HG03575 (cell line): Measurements from ENCODE around the gene WIPF1.
"Not testable (repeated sequence)": the region's sequence is repeated elsewhere in the genome, so short reads cannot be mapped to it uniquely, and the experiment has no call there.

ENCODE experiments used
- ATAC-seq: cut with Tn5 transposase; IDR thresholded peaks from one replicate; pipeline ENCODE4 v1.9.1; 2021; ENCODE audit not compliant: unreplicated experiment, insufficient number of reproducible peaks, low FRiP score; ENCODE audit errors: extremely low read depth

Gene WIPF1

DNA sequence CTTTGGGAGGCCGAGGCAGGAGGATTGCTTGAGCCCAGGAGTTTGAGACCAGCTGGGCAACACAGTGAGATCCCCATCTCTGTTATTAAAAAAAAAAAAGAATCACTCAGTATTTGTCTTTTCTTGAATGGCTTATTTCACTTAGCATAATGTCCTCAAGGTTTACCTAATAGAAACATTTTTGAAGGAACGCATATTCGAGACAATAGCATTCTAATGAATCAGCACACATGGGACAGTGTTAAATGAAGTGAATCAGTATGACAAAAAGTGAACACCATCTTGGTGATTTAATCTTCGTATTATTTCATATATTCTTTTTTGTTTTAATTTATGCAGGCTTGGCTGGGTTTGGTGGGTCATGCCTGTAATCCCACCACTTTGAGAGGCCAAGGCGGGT lies 44.7 kb downstream of the WIPF1 start:
- ATAC-seq = no peak

DNA sequence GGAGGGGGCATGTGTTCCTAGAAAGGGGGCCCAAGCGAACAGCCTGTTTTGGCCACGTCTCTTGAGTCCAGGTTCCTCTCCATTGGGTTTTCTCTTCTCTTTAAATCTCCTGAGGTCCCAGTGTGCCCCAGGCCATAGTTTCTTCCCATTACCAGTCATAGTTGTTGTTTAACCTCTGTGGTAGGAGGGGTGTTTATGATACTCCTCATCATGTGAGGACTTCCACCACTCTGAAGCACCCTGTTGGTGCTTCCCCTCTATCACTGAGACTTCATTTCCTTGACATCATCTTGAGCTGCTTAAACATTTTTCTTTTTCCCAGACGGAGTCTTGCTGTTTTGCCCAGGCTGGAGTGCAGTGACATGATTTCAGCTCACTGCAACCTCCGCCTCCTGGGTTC lies 45.9 kb downstream of the WIPF1 start:
- no peak for ATAC-seq

DNA sequence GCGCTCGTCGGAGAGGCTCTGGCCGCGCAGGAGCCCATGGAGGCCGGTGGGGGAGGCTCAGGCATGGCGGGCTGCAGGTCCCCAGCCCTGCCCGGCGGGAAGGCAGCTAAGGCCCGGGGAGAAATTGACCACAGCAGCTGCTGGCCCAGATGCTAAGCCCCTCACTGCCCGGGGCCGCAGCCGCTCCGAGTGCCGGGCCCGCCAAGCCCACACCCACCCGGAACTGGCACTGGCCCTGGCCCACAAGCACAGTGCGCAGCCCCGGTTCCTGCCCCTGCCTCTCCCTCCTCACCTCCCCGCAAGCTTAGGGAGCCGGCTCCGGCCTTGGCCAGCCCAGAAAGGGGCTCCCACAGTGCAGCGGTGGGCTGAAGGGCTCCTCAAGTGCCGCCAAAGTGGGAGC lies 49.0 kb downstream of the WIPF1 start:
- not testable (repeated sequence) for ATAC-seq

DNA sequence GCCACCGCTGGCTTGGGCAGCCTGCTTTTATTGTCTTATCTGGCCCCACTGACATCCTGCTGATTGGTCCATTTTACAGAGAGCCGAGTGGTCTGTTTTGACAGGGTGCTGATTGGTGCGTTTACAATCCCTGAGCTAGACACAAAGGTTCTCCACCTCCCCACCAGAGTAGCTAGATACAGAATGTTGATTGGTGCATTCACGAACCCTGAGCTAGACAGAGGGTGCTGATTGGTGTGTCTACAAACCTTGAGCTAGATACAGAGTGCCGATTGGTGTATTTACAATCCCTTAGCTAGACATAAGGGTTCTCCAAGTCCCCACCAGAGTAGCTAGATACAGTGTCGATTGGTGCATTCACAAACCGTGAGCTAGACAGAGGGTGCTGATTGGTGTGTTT lies 49.6 kb downstream of the WIPF1 start:
- ATAC-seq = not testable (repeated sequence)

DNA sequence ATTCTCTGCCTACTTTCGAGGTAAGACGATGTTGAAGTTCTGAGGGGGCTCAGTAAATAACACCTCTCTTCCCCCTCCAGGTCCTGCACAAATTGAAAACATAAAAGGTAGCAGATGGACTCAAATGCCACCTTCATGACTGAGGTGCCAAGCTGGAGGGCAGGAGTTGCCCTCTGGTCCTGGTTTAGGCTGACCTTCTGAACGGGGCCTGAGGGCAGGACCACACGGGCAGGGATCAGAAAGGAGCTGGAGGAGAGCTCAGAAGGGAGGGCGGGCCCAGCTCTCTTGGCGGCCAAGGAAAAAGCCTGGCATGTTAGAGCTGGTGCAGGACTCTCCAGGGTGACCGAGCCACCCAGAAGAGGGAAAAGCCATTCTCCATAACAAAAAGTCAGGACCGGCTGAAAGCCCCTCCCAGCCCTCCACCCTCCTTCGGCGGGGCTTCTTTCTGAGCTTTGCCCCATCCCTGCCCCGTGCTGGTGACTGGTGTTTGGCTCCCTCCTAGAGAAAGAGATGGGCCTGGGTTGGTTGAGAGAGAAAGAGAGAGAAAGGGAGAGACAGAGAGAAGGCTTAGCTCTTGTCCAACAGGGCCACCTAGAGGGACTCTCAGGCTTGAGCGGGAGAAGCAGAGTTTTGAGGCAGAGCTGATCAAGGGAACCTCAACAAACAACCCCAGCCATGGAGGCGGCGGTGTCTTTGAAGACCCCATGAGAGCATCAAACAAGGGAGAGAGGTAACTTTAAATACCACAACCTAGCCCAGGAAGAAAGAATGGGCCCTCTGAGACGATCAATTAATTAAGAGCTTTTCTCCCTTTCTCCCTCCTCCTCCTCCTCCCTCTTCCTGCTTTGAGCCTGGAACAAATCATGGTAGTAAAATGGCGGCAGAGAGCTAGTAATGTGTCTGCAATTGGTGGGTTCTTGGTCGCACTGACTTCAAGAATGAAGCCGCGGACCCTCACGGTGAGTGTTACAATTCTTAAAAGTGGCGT lies 50.8 kb downstream of the WIPF1 start:
- ATAC-seq = no peak

DNA sequence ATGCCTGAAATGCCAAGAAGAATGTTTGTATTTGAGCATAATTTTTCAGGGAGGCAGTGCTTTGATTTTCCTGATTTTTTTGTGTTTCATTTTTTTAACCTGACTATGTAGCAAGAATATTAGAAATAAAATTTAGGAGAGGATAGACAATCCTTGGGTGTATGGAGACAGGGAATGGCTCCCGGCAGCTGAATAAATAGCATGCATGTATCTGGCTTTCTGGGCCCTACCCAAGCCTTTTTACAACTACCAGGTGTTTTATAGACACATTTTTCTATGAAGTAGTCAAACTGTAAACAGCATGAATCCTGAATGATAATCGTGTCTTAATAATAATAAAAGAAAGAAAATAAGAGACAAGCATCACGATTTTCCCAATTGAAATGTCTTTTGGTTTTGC lies 52.4 kb downstream of the WIPF1 start:
- ATAC-seq = no peak

DNA sequence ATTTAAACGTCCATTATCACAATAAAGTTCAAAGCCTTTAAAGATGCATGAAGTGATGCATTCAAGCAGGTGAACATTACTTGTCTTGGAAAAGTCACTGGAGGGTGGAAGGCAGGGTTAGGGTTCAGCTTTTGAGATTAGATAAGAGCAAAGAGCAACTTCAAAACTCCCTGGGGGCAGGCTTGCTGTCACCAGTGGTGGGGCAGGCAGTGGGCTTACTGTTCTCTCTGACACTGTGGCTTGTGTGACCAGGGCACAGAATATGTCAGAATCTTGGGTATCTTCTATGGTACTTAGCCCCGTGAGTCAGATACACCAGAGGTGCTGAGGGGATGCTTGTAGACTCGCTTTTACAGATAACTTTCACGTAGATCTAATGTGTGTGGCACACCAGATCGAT lies 52.8 kb downstream of the WIPF1 start:
- no peak for ATAC-seq

DNA sequence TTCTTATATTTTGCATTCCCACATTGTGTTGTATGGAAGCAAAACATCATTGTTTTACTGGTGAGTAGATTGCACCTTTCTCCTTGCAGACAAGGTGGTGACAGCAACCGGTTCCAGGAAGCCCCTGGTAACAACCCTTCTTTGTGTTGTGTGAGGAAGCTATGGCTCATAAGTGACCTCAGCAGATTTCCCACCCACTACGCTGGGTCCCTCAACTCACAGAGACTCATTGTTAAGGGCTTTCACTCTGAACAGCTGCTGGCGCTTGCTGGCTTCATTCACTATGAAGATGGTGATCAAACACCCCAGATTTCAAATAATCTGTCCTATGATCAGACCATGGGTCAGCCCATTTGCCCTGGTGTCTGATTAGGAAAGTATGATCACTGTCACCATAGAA lies 53.4 kb downstream of the WIPF1 start:
- no peak for ATAC-seq

DNA sequence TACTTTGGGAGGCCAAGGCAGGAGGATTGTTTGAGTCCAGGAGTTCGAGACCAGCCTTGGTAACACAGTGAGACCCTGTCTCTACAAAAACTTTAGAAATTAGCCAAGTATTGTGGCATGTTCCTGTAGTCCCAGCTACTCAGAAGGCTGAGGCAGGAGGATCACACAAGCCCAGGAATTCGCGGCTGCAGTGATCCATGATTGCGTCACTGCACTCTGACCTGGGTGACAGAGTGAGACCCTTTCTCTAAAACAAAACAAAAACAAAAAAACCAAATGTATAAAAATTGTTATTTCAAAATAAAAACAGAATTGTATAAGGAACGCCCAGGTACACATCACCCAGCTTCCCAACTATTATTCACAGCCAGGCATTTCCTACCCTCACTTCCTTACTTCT lies 56.7 kb downstream of the WIPF1 start:
- no peak for ATAC-seq

DNA sequence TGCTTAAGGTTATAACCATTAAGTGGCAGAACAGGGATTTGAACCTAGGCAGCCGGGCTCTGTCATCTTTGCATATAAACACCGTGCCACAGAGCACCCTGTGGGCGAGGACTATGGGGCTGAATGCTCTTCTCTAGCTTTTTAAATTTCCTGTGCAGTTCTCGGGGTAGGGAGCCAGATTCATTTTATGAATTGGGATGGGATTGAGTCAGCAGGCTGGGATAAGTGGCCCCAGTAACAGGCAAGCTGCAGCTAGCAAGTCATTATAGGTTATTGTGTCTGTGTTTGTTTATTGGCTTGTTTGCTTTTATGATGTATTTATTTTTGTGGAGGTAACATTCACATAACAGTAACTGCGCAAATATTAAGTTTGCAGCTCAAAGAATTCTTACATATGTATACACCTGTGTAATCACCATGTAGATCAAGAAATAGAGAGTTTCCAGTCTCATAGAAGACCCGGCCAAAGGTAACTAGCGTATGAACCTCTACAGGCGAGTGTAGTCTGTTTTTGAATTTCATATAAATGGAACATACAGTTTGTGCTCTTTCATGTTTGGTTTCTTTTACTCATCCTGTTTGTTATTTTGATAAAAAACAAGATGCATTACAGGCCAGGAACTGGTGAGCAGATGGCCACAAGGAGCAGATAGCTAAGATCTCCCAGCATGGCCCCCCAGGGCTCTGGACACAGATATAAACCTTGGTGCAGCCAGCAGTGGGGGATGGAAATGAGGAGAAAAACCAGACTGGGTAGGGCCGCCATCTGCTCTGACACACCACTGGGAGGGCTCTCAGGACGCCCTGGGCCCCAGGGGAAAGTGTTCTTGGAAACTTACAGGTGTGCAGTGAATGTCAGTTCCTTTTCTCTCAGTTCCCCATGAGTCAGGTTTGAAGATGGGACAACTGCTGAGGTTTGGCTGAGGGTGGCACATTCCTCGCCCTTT lies 61.6 kb downstream of the WIPF1 start:
- no peak for ATAC-seq

DNA sequence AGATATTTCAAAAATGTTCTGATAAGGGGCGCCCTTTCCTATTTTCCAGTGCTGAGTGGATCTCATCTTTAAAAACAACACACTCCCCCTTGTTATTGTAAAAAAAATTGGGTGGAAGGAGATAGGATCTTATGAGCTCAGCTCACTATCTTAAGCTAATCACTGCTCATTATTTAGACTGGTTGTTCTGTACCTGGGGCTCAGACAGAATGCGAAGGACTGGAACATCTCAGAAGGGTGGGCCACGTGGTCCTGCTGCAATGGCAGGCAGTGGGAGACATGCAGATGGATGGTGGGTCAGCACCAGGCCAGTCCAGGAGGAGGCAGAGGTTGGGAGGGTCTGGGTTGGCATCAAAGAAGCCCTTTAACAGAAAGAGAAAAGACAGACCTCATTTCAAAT lies 62.5 kb downstream of the WIPF1 start:
- no peak for ATAC-seq

DNA sequence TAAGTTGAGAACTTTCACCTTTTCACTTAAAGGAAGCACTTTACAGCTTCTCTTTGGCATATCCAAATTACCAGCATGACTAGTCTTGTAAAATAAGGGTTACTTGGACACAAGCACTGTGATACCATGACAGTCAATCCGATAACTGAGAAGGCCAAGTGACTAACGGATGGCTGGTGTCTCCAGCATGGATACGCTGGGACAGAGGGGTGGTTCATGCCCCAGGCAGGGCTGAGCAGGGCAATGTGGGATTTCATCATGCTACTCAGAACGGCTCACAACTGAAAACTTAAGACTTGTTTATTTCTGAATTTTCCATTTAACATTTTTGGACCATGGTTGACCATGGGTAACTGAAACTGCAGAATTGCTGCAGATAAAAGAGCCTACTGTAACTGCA lies 67.7 kb downstream of the WIPF1 start:
- ATAC-seq = no peak

DNA sequence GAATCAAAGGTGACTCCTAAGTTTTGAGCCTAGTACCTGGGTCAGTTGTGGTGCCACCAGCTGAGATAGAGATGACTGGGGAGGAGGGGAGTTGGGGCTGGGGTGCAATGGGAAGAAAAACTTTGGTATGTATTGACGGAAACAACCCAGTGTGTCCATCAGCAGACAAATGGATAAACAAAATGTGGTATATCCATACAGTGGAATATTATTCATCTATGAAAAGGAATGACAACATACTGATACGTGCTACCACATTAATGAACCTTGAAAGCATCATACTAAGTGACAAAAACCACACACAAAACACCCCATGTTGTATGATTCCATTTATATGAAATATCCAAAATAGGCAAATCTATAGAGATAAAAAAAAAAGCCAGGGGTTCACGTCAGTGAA lies 69.6 kb downstream of the WIPF1 start:
- no peak for ATAC-seq

DNA sequence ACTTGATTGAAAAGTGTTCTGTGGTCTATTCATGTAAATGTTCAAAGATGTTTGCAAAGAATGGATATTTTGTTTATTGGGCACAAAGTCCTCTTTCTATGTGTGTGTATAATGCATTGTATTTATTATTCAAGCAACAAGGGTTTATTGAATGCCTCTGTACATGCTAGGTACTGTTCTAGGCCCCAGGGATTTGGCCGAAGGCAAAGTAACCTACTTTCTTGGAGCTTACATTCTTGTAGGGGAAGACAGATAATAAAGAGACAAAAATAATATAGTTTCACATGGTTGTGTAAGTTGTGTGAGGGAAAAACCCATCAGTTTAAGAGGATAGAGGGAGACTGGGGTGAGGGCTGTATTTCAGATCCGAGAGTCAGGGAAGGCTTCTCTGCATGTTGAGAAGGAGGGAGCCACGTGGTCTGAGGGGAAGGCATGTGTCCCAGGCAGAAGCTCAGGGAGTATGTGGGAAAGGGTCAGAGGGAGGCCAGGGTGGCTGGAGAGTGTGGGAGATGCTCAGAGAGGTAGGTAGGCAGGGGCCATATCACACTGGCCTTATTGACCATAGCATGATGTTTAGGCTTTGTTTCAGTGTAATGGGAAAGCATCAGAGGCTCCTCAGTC lies 70.4 kb downstream of the WIPF1 start:
- no peak for ATAC-seq

DNA sequence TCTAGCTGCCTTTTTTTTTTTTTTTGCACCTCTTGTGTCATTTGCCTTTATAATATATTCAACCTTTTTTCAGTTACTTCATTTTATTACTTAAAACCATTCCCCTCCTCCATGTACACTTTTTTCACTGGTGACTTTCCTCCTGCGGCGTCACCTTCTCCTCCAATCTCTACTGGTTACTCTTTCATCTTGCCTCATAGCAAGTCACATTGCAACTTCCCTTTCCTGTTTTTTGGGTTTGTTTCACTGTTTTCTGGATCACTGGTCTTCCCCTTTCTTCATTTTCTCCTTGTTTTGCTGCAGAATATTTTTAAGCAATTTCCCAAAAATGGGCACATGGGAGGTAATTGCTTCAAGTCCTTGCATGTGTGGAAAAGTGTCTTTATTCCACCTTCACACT lies 73.1 kb downstream of the WIPF1 start:
- no peak for ATAC-seq

DNA sequence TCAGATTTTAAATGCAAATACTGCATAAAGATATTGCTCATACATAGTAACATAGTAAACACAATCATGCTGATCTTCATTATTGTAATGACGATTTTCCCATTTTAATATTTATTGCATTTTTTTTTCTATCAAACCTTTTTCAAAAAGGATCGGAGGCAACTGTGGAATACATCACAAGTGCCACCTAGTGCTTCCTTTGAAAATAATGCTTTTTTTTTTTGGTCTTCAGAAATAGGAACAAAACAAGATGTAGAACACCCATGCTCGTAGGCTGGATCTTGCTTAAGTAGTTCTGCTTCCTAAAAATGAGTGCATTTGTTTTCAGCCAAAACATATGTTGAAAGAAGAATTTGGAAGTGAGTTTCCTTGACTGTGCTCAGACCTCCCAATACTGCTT lies 75.1 kb downstream of the WIPF1 start:
- no peak for ATAC-seq

DNA sequence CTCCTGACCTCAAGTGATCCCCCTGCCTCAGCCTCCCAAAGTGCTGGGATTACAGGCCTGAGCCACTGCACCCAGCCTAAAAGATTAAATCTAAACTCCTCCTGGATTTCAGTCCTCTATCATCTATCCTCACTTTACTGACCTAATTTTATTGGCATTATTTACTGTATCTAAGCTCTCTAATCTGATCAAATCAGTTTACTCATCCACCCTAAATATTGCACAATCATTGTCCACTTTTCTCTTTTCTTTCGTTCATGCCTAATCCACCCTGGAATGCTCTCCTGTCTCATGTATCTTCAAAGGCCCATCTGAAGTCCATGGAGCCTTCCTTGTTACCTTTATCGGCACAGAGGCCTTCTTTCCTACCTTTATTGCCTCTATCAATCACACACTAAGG lies 79.2 kb downstream of the WIPF1 start:
- ATAC-seq = no peak

DNA sequence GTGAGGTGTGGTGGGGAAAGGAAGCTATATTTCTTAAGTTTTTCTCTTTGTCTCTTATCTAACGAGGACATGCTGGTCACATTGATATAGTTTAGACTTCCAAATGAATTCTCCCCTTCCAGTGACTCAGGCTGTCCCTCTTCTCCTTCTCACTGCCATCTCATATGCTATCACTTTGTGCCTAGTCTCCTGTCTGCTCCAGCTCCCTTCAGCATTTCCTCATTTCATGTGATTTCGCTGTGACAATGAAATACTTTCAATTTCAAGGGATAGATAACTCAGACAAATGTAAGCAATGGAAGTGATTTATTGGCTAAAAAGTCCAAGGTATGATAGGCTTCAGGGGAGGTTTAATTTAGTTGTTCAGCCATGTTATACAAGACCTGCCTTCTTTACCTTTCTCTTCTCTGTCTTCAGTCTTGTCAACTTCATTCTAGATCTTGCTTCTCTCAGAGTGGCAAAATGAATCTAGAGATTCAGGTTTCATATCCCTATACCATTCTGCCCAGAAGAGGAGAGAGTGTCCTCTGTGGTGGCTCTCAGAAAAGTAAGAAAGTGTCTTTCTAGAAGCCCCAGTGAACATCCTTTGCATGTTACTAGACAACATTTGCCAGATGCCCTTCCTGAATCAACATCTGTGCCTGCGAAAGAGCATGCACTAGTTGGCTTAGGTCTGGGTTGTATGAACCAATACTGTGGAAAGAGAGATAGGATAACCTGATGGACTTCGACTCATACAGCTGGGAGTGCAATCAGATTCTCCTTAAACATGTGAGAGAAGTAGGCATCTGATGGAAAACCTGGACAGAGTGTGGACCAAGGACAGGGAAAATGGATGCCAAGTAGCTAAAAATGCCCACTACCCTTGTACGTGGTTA lies 80.9 kb downstream of the WIPF1 start:
- no peak for ATAC-seq

DNA sequence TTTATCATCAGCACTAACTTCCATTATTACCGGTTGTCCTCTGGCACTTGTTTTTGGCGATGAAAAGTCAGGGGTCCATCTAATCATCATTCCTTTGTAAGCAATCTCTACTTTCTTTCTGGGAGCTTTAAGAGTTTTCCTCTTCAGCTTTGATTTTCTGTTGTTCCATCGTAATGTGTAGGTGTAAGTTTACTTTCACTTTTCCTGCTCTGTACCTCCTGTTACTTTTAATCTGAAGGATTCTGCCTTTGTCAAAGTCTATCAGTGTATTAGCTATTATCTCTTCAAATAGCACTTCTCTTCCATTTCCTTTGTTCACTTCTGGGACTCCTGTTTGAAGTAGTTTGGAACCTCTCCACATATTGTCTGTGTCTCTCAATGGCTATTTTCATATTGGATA lies 85.3 kb downstream of the WIPF1 start:
- ATAC-seq = no peak
